ENCODE data around the gene CRNKL1.

GRCh38 chr20:20063941-20064702, 11.9 kb upstream of the CRNKL1 start:
- TF ChIP-seq EZH2phosphoT487 (conservative IDR thresholded peaks at IDR 0.05; ENCODE audit: low read length) (no peak), CTCF (IDR thresholded peaks at IDR 0.05; ENCODE audit: insufficient read depth, low read length, poor library complexity, severe bottlenecking) (no peak)
